Panc1 (cell line): Measurements from ENCODE around the gene ADCY7. TPM values are rescaled to one million over a fixed set of nuclear protein-coding genes. Genes with fewer than 3 reads are reported as not detected.

ENCODE experiments used
- ATAC-seq: fragments of 200-7000 bp; cut with Tn5 transposase; 2 replicates; pipeline ENCODE4 v1.9.1; 2020; ENCODE audit warnings: mild to moderate bottlenecking, moderate library complexity
- BruUV-seq: library from RNA; stranded (reverse); fragments of 400-500 nt; replicated peaks from 2 replicates; lab custom pipeline; 2021; lab: Mats Ljungman, UMichigan
- CTCF ChIA-PET: fragments of 300-600 bp; sonication (Branson Sonifier 250); formaldehyde crosslinking; loops from one replicate; lab custom pipeline; 2022; ENCODE audit warnings: antibody characterized with exemption; lab: Charles Lee
- POLR2A ChIA-PET: fragments of 300-600 bp; sonication (Branson Sonifier 250); formaldehyde crosslinking; loops from one replicate; lab custom pipeline; 2022; ENCODE audit warnings: antibody characterized with exemption; lab: Charles Lee
- DNase-seq: peaks from one replicate; pipeline ENCODE4 v3.0.0-alpha.2; 2010; ENCODE audit warnings: low read depth, low spot score
- H3K27ac ChIP-seq: 2 replicates; pipeline ENCODE4 v1.5.1; 2011; ENCODE audit warnings: mild to moderate bottlenecking, low read length, inconsistent platforms
- H3K27me3 ChIP-seq: fragments of 200-500 bp; sonication (Bioruptor generic); 2 replicates; pipeline ENCODE4 v1.6.0; 2014; ENCODE audit warnings: low read length, inconsistent platforms; ENCODE audit not compliant: control insufficient read depth, insufficient read depth
- H3K36me3 ChIP-seq: fragments of 200-500 bp; sonication (Bioruptor generic); 2 replicates; pipeline ENCODE4 v1.5.1; 2014; ENCODE audit warnings: inconsistent platforms, mild to moderate bottlenecking, low read length, moderate library complexity; ENCODE audit not compliant: control insufficient read depth, insufficient read depth
- H3K4me1 ChIP-seq: 2 replicates; pipeline ENCODE4 v1.5.1; 2011; ENCODE audit warnings: inconsistent platforms, mild to moderate bottlenecking, low read length, moderate library complexity; ENCODE audit not compliant: control insufficient read depth, insufficient read depth
- H3K4me3 ChIP-seq, 2 experiments: 2 replicates each; pipeline ENCODE4 v1.5.1; 2011 to 2012; ENCODE audit warnings: low read depth in 2 of 2, low read length in 2 of 2, mild to moderate bottlenecking in 2 of 2, inconsistent platforms in 1 of 2, moderate library complexity in 1 of 2
- H3K9me3 ChIP-seq: fragments of 200-500 bp; sonication (Bioruptor generic); 2 replicates; pipeline ENCODE4 v1.5.1; 2014; ENCODE audit warnings: low read depth, mild to moderate bottlenecking, inconsistent platforms, low read length, moderate library complexity; ENCODE audit not compliant: control insufficient read depth, insufficient read depth
- POLR2AphosphoS5 ChIP-seq: IDR thresholded peaks from 2 replicates; pipeline ENCODE4 v1.6.1; 2012; ENCODE audit warnings: mild to moderate bottlenecking, low read depth, low read length, moderate library complexity
- SIN3A ChIP-seq: IDR thresholded peaks from 2 replicates; pipeline ENCODE4 v1.6.1; 2012; ENCODE audit warnings: low read depth, mild to moderate bottlenecking, low read length, moderate library complexity, borderline replicate concordance; ENCODE audit not compliant: insufficient read depth
- TCF7L2 ChIP-seq: IDR thresholded peaks from 2 replicates; pipeline ENCODE4 v1.6.1; 2011; ENCODE audit warnings: mild to moderate bottlenecking, low read depth, low read length, inconsistent platforms
- in situ Hi-C: cut with HindIII; loops from 2 replicates; pipeline ENCODE4 v1.10.0; 2016; ENCODE audit warnings: low sequenced_read_pairs, low pct_unique_long_range_greater_than_20kb
- intact Hi-C: fragments of 100-400 bp; cut with micrococcal nuclease; formaldehyde crosslinking; loops from one replicate; pipeline ENCODE4 v1.10.0; 2022; ENCODE audit not compliant: unreplicated experiment
- total RNA-seq: library from RNA; stranded (reverse); gene quantifications from one replicate; pipeline ENCODE4 v1.2.1, GENCODE V29; 2021; ENCODE audit not compliant: unreplicated experiment
- TF ChIP-seq, protein P1 (sequence below), 2 experiments: IDR thresholded peaks; 2 replicates each; pipeline ENCODE4 v1.6.1; 2011 to 2012; ENCODE audit warnings: low read depth in 2 of 2, control low read depth in 1 of 2, low read length in 1 of 2, mild to moderate bottlenecking in 1 of 2, moderate library complexity in 1 of 2; ENCODE audit not compliant: insufficient read depth in 1 of 2
- TF ChIP-seq, protein P2 (sequence below): fragments of 450-650 bp; IDR thresholded peaks from 2 replicates; pipeline ENCODE4 v1.5.1; 2017; ENCODE audit warnings: mild to moderate bottlenecking

Gene ADCY7
- total RNA-seq, 1 experiment from 2014 or later: 6.3 TPM

DNA sequence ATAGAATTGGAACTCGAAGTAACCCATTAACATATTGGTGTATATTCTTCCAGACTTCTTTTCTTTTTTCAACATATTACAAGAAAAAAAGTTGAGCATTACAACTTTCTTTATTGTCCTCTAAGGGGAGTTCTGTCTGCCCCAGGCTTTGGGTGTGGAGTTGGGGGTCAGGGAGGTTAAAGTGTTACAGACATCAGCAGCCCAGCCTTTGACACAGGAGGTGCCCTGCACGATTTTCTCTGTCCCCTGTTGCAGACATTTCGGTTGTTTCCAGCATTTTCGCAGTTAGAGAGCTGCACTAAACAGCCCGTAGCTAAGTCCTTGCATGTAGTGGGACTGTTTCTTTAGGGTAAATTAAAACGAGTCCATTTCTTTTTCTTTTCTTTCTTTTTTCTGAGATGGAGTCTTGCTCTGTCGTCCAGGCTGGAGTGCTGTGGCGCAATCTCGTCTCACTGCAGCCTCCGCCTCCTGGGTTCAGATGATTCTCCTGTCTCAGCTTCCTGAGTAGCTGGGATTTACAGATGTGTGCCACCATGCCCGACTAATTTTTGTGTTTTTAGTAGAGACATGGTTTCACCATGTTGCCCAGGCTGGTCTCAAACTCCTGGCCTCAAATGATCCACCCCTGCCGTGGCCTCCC, 13.4 kb upstream of the ADCY7 start:
- Histone ChIP-seq H3K36me3 (no peaks in the 10 kb centered on the region), H3K27ac (no peak overlapping the region), H3K4me1 (no peaks in the 10 kb centered on the region), H3K9me3 (no peaks in the 10 kb centered on the region), H3K4me3 (no peak overlapping the region), H3K27me3 (no peaks in the 10 kb centered on the region)
- CTCF ChIA-PET: no interaction called here
- POLR2A ChIA-PET: no interaction called here
- BruUV-seq: no TSS peak
- TF ChIP-seq TCF7L2 (no peak), POLR2AphosphoS5 (no peak), SIN3A (no peak)
- TF ChIP-seq, protein P1, sequence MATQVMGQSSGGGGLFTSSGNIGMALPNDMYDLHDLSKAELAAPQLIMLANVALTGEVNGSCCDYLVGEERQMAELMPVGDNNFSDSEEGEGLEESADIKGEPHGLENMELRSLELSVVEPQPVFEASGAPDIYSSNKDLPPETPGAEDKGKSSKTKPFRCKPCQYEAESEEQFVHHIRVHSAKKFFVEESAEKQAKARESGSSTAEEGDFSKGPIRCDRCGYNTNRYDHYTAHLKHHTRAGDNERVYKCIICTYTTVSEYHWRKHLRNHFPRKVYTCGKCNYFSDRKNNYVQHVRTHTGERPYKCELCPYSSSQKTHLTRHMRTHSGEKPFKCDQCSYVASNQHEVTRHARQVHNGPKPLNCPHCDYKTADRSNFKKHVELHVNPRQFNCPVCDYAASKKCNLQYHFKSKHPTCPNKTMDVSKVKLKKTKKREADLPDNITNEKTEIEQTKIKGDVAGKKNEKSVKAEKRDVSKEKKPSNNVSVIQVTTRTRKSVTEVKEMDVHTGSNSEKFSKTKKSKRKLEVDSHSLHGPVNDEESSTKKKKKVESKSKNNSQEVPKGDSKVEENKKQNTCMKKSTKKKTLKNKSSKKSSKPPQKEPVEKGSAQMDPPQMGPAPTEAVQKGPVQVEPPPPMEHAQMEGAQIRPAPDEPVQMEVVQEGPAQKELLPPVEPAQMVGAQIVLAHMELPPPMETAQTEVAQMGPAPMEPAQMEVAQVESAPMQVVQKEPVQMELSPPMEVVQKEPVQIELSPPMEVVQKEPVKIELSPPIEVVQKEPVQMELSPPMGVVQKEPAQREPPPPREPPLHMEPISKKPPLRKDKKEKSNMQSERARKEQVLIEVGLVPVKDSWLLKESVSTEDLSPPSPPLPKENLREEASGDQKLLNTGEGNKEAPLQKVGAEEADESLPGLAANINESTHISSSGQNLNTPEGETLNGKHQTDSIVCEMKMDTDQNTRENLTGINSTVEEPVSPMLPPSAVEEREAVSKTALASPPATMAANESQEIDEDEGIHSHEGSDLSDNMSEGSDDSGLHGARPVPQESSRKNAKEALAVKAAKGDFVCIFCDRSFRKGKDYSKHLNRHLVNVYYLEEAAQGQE (IDR thresholded peaks at IDR 0.05; ENCODE audit: insufficient read depth in 1 of 2, low read depth in 2 of 2, low read length in 1 of 2): no peak
- TF ChIP-seq, protein P2, sequence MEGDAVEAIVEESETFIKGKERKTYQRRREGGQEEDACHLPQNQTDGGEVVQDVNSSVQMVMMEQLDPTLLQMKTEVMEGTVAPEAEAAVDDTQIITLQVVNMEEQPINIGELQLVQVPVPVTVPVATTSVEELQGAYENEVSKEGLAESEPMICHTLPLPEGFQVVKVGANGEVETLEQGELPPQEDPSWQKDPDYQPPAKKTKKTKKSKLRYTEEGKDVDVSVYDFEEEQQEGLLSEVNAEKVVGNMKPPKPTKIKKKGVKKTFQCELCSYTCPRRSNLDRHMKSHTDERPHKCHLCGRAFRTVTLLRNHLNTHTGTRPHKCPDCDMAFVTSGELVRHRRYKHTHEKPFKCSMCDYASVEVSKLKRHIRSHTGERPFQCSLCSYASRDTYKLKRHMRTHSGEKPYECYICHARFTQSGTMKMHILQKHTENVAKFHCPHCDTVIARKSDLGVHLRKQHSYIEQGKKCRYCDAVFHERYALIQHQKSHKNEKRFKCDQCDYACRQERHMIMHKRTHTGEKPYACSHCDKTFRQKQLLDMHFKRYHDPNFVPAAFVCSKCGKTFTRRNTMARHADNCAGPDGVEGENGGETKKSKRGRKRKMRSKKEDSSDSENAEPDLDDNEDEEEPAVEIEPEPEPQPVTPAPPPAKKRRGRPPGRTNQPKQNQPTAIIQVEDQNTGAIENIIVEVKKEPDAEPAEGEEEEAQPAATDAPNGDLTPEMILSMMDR: no peak
- intact Hi-C loops: loop anchor here (10.0 kb wide), 1 partner anchor 792 kb away; no protein-coding TSS in a partner anchor
- in situ Hi-C loops: no loop called here
- ATAC-seq (no peak), DNase-seq (no peak)

DNA sequence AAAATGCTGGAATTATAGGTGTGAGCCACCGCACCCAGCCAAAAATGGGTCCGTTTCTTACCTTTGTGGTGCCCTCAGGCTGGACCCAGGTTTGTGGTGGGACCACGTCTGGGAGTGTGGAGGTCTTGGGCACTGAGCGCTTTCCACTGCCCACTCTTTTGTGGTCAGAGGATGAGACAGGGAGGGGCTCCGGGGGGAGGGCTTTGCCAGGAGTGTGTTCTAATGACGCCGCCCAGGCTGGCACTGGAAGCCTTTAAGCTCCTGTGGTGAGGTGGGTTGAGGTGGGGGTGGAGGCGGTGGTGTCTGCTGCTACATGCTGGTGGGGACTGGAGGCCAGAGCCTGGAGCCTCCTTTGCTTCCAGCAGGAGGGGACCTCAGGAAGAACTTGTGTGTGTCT, 12.8 kb upstream of the ADCY7 start:
- no peaks in the 10 kb centered on the region for H3K27me3 ChIP-seq
- ChIA-PET POLR2A (no interaction called here), CTCF (no interaction called here)
- H3K27ac ChIP-seq: no peak overlapping the region
- H3K36me3 ChIP-seq: no peaks in the 10 kb centered on the region
- no peaks in the 10 kb centered on the region for H3K4me1 ChIP-seq
- ATAC-seq (no peak; the same call in 1 of the 2 replicates), DNase-seq (no peak)
- BruUV-seq: no TSS peak
- H3K4me3 ChIP-seq: no peak overlapping the region
- H3K9me3 ChIP-seq: no peaks in the 10 kb centered on the region
- in situ Hi-C loops: no loop called here
- intact Hi-C loops: loop anchor here (10.0 kb wide), 1 partner anchor 791 kb away; no protein-coding TSS in a partner anchor
- TF ChIP-seq POLR2AphosphoS5 (no peak), SIN3A (no peak), TCF7L2 (no peak)
- TF ChIP-seq, protein P2: no peak
- TF ChIP-seq, protein P1 (IDR thresholded peaks at IDR 0.05; ENCODE audit: insufficient read depth in 1 of 2, low read depth in 2 of 2, low read length in 1 of 2): no peak
